Measurements from ENCODE around the gene MYO1B. TPM values are rescaled to one million over a fixed set of nuclear protein-coding genes. Genes with fewer than 3 reads are reported as not detected.

The MYO1B gene
- total and polyA plus RNA-seq, 2 experiments from 2014 or later: 26.4 to 70.6 TPM

DNA sequence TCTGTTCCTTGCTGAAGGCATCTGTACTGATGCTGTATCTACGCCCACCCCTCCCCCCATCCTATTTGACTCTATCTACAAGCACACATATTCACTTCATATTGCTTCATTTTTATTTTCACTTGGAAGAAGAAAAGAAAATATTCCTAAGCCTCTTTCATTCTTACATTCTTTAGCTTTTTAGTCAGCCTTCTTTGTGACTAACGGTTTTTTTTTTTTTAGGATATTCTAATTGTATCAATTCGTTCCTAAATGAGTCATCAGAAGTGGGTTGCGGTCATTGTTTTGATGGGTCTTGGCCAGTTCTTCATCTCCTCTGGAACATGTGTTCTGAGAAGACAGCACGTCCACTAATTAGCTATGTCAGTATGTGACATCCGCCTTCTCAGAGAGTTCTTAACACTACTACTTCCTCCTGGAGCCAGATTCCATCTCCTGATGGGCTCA is 88.7 kb downstream of the MYO1B start:
- H3K4me1 Mint-ChIP-seq: peaks cover 16% of the 10 kb centered on the region; the same call in 2 of the 3 replicates
- H3K27ac ChIP-seq (ENCODE audit: low read depth): no peak overlapping the region
- peaks cover 7% of the 10 kb centered on the region; the same call in 1 of the 2 replicates for H3K36me3 ChIP-seq (ENCODE audit: insufficient read depth)
- H3F3A ChIP-seq (replicated peaks; ENCODE audit: low read depth): no peaks in the 10 kb centered on the region
- H4K20me1 ChIP-seq (replicated peaks; ENCODE audit: insufficient read depth): peaks cover 3% of the 10 kb centered on the region; the same call in 1 of the 2 replicates
- peaks cover 28% of the 10 kb centered on the region for H3K36me3 Mint-ChIP-seq (ENCODE audit: low read depth)
- H3K27me3 Mint-ChIP-seq (ENCODE audit: insufficient read depth, low read depth, poor library complexity): no peaks in the 10 kb centered on the region
- no peak overlapping the region for H3K4me3 Mint-ChIP-seq
- TF ChIP-seq EZH2phosphoT487 (IDR thresholded peaks at IDR 0.05; ENCODE audit: unreplicated experiment) (no peak), CREB1 (CRISPR knock-in tag; IDR thresholded peaks at IDR 0.05; ENCODE audit: low read depth) (no peak), NANOG (IDR thresholded peaks at IDR 0.05; ENCODE audit: borderline replicate concordance) (no peak), STAT1 (IDR thresholded peaks at IDR 0.05; ENCODE audit: unreplicated experiment) (no peak), EZH2 (IDR thresholded peaks at IDR 0.05; ENCODE audit: low read depth, unreplicated experiment) (no peak), POLR2AphosphoS5 (IDR thresholded peaks at IDR 0.05; ENCODE audit: low read depth) (no peak), ZNF114 (CRISPR knock-in tag; IDR thresholded peaks at IDR 0.05) (no peak), ZNF462 (CRISPR knock-in tag; IDR thresholded peaks at IDR 0.05) (no peak), ZNF331 (CRISPR knock-in tag; IDR thresholded peaks at IDR 0.05; ENCODE audit: low read depth) (no peak), JUNB (IDR thresholded peaks at IDR 0.05; ENCODE audit: unreplicated experiment) (no peak)
- TF ChIP-seq, protein P1, sequence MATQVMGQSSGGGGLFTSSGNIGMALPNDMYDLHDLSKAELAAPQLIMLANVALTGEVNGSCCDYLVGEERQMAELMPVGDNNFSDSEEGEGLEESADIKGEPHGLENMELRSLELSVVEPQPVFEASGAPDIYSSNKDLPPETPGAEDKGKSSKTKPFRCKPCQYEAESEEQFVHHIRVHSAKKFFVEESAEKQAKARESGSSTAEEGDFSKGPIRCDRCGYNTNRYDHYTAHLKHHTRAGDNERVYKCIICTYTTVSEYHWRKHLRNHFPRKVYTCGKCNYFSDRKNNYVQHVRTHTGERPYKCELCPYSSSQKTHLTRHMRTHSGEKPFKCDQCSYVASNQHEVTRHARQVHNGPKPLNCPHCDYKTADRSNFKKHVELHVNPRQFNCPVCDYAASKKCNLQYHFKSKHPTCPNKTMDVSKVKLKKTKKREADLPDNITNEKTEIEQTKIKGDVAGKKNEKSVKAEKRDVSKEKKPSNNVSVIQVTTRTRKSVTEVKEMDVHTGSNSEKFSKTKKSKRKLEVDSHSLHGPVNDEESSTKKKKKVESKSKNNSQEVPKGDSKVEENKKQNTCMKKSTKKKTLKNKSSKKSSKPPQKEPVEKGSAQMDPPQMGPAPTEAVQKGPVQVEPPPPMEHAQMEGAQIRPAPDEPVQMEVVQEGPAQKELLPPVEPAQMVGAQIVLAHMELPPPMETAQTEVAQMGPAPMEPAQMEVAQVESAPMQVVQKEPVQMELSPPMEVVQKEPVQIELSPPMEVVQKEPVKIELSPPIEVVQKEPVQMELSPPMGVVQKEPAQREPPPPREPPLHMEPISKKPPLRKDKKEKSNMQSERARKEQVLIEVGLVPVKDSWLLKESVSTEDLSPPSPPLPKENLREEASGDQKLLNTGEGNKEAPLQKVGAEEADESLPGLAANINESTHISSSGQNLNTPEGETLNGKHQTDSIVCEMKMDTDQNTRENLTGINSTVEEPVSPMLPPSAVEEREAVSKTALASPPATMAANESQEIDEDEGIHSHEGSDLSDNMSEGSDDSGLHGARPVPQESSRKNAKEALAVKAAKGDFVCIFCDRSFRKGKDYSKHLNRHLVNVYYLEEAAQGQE (IDR thresholded peaks at IDR 0.05; ENCODE audit: unreplicated experiment): no peak
- TF ChIP-seq, protein P2, sequence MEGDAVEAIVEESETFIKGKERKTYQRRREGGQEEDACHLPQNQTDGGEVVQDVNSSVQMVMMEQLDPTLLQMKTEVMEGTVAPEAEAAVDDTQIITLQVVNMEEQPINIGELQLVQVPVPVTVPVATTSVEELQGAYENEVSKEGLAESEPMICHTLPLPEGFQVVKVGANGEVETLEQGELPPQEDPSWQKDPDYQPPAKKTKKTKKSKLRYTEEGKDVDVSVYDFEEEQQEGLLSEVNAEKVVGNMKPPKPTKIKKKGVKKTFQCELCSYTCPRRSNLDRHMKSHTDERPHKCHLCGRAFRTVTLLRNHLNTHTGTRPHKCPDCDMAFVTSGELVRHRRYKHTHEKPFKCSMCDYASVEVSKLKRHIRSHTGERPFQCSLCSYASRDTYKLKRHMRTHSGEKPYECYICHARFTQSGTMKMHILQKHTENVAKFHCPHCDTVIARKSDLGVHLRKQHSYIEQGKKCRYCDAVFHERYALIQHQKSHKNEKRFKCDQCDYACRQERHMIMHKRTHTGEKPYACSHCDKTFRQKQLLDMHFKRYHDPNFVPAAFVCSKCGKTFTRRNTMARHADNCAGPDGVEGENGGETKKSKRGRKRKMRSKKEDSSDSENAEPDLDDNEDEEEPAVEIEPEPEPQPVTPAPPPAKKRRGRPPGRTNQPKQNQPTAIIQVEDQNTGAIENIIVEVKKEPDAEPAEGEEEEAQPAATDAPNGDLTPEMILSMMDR (conservative IDR thresholded peaks at IDR 0.05; ENCODE audit: low read depth in 2 of 2): no peak
- TF ChIP-seq, protein P3, sequence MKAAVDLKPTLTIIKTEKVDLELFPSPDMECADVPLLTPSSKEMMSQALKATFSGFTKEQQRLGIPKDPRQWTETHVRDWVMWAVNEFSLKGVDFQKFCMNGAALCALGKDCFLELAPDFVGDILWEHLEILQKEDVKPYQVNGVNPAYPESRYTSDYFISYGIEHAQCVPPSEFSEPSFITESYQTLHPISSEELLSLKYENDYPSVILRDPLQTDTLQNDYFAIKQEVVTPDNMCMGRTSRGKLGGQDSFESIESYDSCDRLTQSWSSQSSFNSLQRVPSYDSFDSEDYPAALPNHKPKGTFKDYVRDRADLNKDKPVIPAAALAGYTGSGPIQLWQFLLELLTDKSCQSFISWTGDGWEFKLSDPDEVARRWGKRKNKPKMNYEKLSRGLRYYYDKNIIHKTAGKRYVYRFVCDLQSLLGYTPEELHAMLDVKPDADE (IDR thresholded peaks at IDR 0.05): no peak
- ATAC-seq: no peak
- no peak for DNase-seq (ENCODE audit: low spot score)
- no peak overlapping the region for H3K4me2 ChIP-seq
- H3K27ac Mint-ChIP-seq: no peak overlapping the region
- H3K9me3 Mint-ChIP-seq: no peaks in the 10 kb centered on the region
- peaks cover 17% of the 10 kb centered on the region; the same call in 1 of the 2 replicates for H3K79me2 ChIP-seq (replicated peaks; ENCODE audit: insufficient read depth)
- H2AFZ ChIP-seq: no peak overlapping the region
- no peak overlapping the region for H3K4me3 ChIP-seq
- no peaks in the 10 kb centered on the region for H3K9me2 ChIP-seq (ENCODE audit: insufficient read depth)
- no peaks in the 10 kb centered on the region for H3K4me1 ChIP-seq (ENCODE audit: insufficient read depth)
- no peaks in the 10 kb centered on the region for H3K27me3 ChIP-seq (ENCODE audit: insufficient read depth)
